Measurements from ENCODE around the gene MYBPC2. TPM values are rescaled to one million over a fixed set of nuclear protein-coding genes. Genes with fewer than 3 reads are reported as not detected.
A peak's percentile ranks its signal among the peaks of the same experiment; 100 is the strongest.

Gene MYBPC2
- total and polyA plus RNA-seq, 9 of the 15 experiments (the other 6 are each of a cell fraction or from before 2014, with no cell fraction given): 0.01 to 0.14 (median 0.04) TPM; not detected in 6

- Histone ChIP-seq H3K27ac (ENCODE audit: extremely low read depth, low read depth, low read length) (peak overlapping the region; percentile 86), H3K4me1 (replicated peaks in 1 of 2; ENCODE audit: control insufficient read depth in 2 of 2, insufficient read depth in 2 of 2, low read length in 2 of 2) (peaks cover 11 to 80% of the 10 kb centered on the region in 2 experiments), H3K4me3 (peak overlapping the region; percentile 51), H3K9me1 (ENCODE audit: control insufficient read depth, insufficient read depth, low read length) (no peaks in the 10 kb centered on the region), H2AFZ (ENCODE audit: low read depth, low read length) (peak overlapping the region; percentile 82), H3K9me3 (replicated peaks; ENCODE audit: control insufficient read depth, insufficient read depth, low read depth, low read length) (no peaks in the 10 kb centered on the region), H4K20me1 (replicated peaks; ENCODE audit: control insufficient read depth, insufficient read depth, low read length) (peaks cover 5% of the 10 kb centered on the region), H3K27me3 (ENCODE audit: control insufficient read depth in 2 of 2, insufficient read depth in 2 of 2, low read length in 2 of 2) (no peaks in the 10 kb centered on the region), H3K36me3 (ENCODE audit: control insufficient read depth, insufficient read depth, low read length) (peaks cover 77% of the 10 kb centered on the region), H3K9ac (ENCODE audit: insufficient read depth in 1 of 2, low read depth in 2 of 2, low read length in 2 of 2) (peak overlapping the region; percentile 76 to 95; a peak in 3 of 4 replicates), H3K79me2 (ENCODE audit: control insufficient read depth, insufficient read depth, low read length) (peaks cover 56% of the 10 kb centered on the region), H3K4me2 (ENCODE audit: insufficient read depth, low read length) (peak overlapping the region; percentile 94)
- ChIA-PET POLR2A (interaction anchor here (0.7 to 2.2 kb wide), 11 partner anchors 8 to 83 kb away, joined by 3 to 17 read pairs (median 3); partner anchors contain the start of gene NR1H2), CTCF (ENCODE audit: low intra/inter-chr PET ratio) (interaction anchor here (0.7 kb wide), 1 partner anchor 335 kb away, joined by 5 read pairs; no protein-coding TSS in a partner anchor)
- ATAC-seq (peak; percentile 36), FAIRE-seq (no peak), DNase-seq (ENCODE audit: extremely low read depth in 1 of 4, low spot score in 3 of 4) (peak in 2 of 4 experiments; percentile 2 to 56)
- intact Hi-C loops (cut with micrococcal nuclease): no loop called here
- in situ Hi-C loops (cut with MboI): no loop called here
- 40% methylated on average over 20 of the region's 21 CpGs for WGBS (ENCODE audit: insufficient coverage, low coverage, missing lambda C conversion rate)
- TSS peak; percentile 85 for BruUV-seq (replicated peaks)
- peak; percentile 62 for TF ChIP-seq BHLHE40 (IDR thresholded peaks at IDR 0.05; ENCODE audit: low read length)
- TF ChIP-seq, protein P1, sequence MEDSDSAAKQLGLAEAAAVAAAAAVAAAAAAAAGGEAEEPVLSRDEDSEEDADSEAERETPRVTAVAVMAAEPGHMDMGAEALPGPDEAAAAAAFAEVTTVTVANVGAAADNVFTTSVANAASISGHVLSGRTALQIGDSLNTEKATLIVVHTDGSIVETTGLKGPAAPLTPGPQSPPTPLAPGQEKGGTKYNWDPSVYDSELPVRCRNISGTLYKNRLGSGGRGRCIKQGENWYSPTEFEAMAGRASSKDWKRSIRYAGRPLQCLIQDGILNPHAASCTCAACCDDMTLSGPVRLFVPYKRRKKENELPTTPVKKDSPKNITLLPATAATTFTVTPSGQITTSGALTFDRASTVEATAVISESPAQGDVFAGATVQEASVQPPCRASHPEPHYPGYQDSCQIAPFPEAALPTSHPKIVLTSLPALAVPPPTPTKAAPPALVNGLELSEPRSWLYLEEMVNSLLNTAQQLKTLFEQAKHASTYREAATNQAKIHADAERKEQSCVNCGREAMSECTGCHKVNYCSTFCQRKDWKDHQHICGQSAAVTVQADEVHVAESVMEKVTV (CRISPR knock-in tag; IDR thresholded peaks at IDR 0.05): 0 out of 2 replicates have a peak, but pooled peaks have one; percentile 21
- peak; percentile 67; the same call in 1 of the 2 replicates for TF ChIP-seq DMBX1 (CRISPR knock-in tag; IDR thresholded peaks at IDR 0.05; ENCODE audit: borderline replicate concordance)
- no peak for TF ChIP-seq PHTF2 (CRISPR knock-in tag; IDR thresholded peaks at IDR 0.05)
- TF ChIP-seq OTX1 (CRISPR knock-in tag; IDR thresholded peaks at IDR 0.05): peak; percentile 6; the same call in 1 of the 2 replicates
- peak; percentile 47; the same call in 1 of the 2 replicates for TF ChIP-seq ETV1 (tag; conservative IDR thresholded peaks at IDR 0.05; ENCODE audit: low read depth)
- no peak for TF ChIP-seq BCOR (IDR thresholded peaks at IDR 0.05)
- 0 out of 2 replicates have a peak, but pooled peaks have one; percentile 16 for TF ChIP-seq ETV5 (CRISPR knock-in tag; IDR thresholded peaks at IDR 0.05; ENCODE audit: low read depth)
- TF ChIP-seq BRCA1 (IDR thresholded peaks at IDR 0.05): no peak
- TF ChIP-seq BRCA1 (CRISPR knock-in tag; IDR thresholded peaks at IDR 0.05): no peak
- peak; percentile 16; the same call in 1 of the 2 replicates for TF ChIP-seq NFIC (IDR thresholded peaks at IDR 0.05)
- no peak for TF ChIP-seq NR4A1 (CRISPR knock-in tag; IDR thresholded peaks at IDR 0.05)
- TF ChIP-seq NR4A1 (tag; IDR thresholded peaks at IDR 0.05): 0 out of 2 replicates have a peak, but pooled peaks have one; percentile 25
- TF ChIP-seq HNRNPH1 (optimal IDR thresholded peaks at IDR 0.05; ENCODE audit: low read depth, low read length): no peak
- peak; percentile 4; the same call in 1 of the 2 replicates for TF ChIP-seq PML (IDR thresholded peaks at IDR 0.05; ENCODE audit: low read length)
- TF ChIP-seq ARID1B (IDR thresholded peaks at IDR 0.05): 0 out of 2 replicates have a peak, but pooled peaks have one; percentile 19
- TF ChIP-seq, protein P2, sequence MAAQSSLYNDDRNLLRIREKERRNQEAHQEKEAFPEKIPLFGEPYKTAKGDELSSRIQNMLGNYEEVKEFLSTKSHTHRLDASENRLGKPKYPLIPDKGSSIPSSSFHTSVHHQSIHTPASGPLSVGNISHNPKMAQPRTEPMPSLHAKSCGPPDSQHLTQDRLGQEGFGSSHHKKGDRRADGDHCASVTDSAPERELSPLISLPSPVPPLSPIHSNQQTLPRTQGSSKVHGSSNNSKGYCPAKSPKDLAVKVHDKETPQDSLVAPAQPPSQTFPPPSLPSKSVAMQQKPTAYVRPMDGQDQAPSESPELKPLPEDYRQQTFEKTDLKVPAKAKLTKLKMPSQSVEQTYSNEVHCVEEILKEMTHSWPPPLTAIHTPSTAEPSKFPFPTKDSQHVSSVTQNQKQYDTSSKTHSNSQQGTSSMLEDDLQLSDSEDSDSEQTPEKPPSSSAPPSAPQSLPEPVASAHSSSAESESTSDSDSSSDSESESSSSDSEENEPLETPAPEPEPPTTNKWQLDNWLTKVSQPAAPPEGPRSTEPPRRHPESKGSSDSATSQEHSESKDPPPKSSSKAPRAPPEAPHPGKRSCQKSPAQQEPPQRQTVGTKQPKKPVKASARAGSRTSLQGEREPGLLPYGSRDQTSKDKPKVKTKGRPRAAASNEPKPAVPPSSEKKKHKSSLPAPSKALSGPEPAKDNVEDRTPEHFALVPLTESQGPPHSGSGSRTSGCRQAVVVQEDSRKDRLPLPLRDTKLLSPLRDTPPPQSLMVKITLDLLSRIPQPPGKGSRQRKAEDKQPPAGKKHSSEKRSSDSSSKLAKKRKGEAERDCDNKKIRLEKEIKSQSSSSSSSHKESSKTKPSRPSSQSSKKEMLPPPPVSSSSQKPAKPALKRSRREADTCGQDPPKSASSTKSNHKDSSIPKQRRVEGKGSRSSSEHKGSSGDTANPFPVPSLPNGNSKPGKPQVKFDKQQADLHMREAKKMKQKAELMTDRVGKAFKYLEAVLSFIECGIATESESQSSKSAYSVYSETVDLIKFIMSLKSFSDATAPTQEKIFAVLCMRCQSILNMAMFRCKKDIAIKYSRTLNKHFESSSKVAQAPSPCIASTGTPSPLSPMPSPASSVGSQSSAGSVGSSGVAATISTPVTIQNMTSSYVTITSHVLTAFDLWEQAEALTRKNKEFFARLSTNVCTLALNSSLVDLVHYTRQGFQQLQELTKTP (IDR thresholded peaks at IDR 0.05; ENCODE audit: low read depth in 1 of 2, partially characterized antibody in 2 of 2): peak in 1 of 2 experiments; percentile 18
- TF ChIP-seq POLR2A (conservative IDR thresholded peaks at IDR 0.05): peak; percentile 9; the same call in 1 of the 2 replicates
Measured at GRCh38 chr19:50383001-50383851, 49.5 kb upstream of the MYBPC2 start.

Measured in K562 (cell line).